GM06990 (cell line): ENCODE data around the gene RNF11.

ENCODE experiments used
- DNase-seq: peaks from one replicate; pipeline ENCODE4 v3.0.0-alpha.2; 2011; ENCODE audit not compliant: insufficient read length; ENCODE audit errors: extremely low read depth
- H3K27me3 ChIP-seq: replicated peaks from 2 replicates; pipeline ENCODE4 v1.6.0; 2011; ENCODE audit warnings: low read length; ENCODE audit not compliant: control insufficient read depth, insufficient read depth
- H3K36me3 ChIP-seq: 2 replicates; pipeline ENCODE4 v1.5.1; 2011; ENCODE audit warnings: low read length; ENCODE audit not compliant: control insufficient read depth, insufficient read depth
- H3K4me3 ChIP-seq: replicated peaks from 2 replicates; pipeline ENCODE4 v1.5.1; 2011; ENCODE audit warnings: low read depth, mild to moderate bottlenecking, control low read depth, low read length
- TF ChIP-seq, protein P1 (sequence below): IDR thresholded peaks from 2 replicates; pipeline ENCODE4 v1.5.1; 2011; ENCODE audit warnings: low read length, control low read depth, mild to moderate bottlenecking, inconsistent platforms; ENCODE audit not compliant: insufficient read depth, poor library complexity, severe bottlenecking

RNF11 gene

DNA sequence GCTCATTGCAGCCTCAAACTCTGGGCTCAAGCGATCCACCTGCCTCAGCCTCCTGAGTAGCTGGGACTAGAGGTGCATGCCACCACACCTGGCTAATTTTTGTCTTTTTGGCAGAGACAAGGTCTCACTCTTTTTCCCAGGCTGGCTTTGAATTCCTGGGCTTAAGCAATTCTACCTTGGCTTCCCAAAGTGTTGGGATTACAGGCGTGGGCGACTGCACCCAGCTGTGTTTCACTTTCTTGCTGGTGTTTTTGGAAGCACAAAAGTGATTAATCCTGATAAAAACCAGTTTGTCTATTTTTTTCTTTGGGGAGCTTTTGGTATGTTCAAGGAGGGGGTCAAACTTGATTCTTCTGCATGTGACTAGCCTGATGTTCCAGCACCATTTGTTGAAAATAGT is 19.3 kb downstream of the RNF11 start:
- no peak for DNase-seq
- Histone ChIP-seq H3K36me3 (no peaks in the 10 kb centered on the region), H3K27me3 (no peaks in the 10 kb centered on the region), H3K4me3 (no peak overlapping the region)
- TF ChIP-seq, protein P1, sequence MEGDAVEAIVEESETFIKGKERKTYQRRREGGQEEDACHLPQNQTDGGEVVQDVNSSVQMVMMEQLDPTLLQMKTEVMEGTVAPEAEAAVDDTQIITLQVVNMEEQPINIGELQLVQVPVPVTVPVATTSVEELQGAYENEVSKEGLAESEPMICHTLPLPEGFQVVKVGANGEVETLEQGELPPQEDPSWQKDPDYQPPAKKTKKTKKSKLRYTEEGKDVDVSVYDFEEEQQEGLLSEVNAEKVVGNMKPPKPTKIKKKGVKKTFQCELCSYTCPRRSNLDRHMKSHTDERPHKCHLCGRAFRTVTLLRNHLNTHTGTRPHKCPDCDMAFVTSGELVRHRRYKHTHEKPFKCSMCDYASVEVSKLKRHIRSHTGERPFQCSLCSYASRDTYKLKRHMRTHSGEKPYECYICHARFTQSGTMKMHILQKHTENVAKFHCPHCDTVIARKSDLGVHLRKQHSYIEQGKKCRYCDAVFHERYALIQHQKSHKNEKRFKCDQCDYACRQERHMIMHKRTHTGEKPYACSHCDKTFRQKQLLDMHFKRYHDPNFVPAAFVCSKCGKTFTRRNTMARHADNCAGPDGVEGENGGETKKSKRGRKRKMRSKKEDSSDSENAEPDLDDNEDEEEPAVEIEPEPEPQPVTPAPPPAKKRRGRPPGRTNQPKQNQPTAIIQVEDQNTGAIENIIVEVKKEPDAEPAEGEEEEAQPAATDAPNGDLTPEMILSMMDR, result no peak

DNA sequence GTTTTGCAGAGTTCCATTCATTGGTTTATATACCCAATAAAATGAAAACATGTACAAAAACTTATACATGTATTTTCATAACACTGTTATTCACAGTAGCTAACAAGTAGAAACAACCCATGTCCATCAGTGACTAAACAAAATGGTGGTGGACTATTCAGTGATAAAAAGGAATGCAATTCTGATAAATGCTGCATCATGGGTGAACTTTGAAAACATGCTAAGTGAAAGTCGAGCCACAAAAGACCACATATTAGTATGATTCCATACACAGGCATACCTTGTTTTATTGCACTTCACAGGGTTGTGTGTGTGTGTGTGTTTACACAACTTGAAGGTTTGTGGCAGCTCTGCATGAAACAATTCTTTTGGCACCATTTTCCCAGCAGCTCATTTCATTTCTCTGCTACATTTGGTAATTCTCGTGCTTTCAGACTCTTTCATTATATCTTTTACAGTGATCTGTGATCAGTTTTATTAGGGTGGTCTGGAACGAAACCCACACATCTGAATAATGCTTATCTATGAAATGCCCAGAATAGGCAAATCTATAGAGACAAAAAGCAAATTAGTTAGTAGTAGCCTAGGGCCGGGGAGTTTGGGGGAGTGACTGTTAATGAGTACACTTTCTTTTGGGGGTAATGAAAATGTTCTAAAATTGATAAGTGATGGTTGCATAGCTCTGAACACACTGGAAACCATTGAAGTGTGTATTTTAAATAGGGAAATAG is 27.2 kb downstream of the RNF11 start:
- TF ChIP-seq, protein P1, result no peak
- H3K27me3 ChIP-seq, result no peaks in the 10 kb centered on the region

DNA sequence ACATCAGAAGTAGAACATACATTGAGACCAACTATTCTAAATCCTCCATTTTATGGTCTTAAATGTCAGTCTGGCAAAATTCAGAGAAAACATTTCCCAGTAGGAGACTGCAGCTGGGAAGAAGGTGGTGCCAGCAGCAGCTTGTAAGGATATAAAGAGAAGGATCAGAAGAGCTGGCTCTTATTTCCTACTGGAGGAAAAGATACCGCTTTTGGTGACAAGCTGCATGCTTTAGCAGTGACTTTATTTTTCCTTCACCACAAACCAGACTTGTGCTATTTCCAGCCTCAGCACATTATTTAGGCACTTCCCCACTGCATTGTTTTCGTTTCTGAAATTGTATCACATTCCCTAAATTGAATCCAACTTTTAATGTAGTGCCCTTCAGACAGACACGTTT is 28.4 kb downstream of the RNF11 start:
- no peaks in the 10 kb centered on the region for H3K27me3 ChIP-seq
- DNase-seq, result no peak
- H3K4me3 ChIP-seq, result no peak overlapping the region
- H3K36me3 ChIP-seq, result no peaks in the 10 kb centered on the region
- TF ChIP-seq, protein P1, result no peak

More for the DNA sequence above, 27.2 kb downstream of the RNF11 start:
- no peak overlapping the region for H3K4me3 ChIP-seq
- H3K36me3 ChIP-seq, result no peaks in the 10 kb centered on the region
- no peak for DNase-seq

DNA sequence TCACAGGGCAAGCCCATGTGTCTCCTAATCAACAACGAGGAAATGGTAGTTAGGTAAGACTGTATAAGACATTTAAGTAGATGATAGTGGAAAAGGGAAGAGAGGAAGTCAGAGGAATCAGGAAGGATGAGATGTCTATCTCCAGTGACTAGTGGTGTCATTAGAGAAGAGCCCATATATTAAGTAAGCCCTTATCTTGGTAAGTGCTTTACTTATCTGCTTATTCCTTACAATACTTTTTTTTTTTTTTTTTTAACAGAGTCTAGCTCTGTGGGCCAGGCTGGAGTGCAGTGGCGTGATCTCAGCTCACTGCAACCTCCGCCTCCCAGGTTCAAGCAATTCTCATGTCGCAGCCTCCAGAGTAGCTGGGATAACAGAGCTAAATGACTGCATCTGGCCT is 29.5 kb downstream of the RNF11 start:
- Histone ChIP-seq H3K4me3 (no peak overlapping the region), H3K36me3 (no peaks in the 10 kb centered on the region), H3K27me3 (no peaks in the 10 kb centered on the region)
- no peak for DNase-seq
- TF ChIP-seq, protein P1, result no peak

DNA sequence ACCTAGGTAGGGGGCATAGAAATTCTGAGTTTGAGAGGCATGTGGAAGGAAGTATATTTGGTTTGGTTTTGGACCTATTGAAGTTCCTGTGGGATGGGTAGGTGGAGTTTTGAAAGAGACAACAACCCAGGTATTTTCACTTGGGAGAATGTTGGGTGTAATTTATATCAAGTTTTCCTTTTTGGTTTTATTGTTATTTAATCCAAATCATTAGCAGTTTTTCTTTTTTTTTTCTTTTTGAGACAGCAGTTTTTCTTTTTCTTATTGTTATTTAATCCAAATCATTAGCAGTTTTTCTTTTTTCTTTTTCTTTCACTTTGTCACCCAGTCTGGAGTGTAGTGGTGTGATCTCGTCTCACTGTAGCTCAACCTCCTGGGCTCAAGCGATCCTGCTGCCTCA is 30.1 kb downstream of the RNF11 start:
- Histone ChIP-seq H3K27me3 (no peaks in the 10 kb centered on the region), H3K4me3 (no peak overlapping the region), H3K36me3 (peaks cover 2% of the 10 kb centered on the region)
- DNase-seq, result no peak
- TF ChIP-seq, protein P1, result no peak

DNA sequence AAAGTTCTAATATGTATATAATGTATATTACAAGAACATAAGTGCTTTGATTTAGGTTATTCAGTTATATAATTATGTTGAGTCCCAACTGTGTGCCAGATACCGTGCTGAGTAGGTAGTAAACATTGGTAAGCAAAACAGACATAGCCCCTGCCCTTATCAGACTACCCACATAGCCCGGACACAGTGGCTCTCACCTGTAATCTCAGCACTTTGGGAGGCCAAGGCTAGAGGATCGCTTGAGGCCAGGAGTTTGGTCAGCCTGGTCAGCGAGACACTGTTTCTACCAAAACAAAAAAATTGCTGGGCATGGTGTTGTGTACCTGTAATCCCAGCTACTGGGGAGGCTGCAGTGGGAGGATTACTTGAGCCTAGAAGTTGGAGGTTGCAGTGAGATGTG is 30.7 kb downstream of the RNF11 start:
- TF ChIP-seq, protein P1, result no peak
- H3K27me3 ChIP-seq, result no peaks in the 10 kb centered on the region
- no peak overlapping the region for H3K4me3 ChIP-seq
- peaks cover 2% of the 10 kb centered on the region for H3K36me3 ChIP-seq
- no peak for DNase-seq
